Effector CD8-positive, alpha-beta T cell (primary cell): ENCODE results near the gene PFKM.

Source experiments
- DNase-seq: peaks from one replicate; lab custom pipeline; 2025; lab: John Stamatoyannopoulos, UW
- total RNA-seq, 4 experiments: gene quantifications; one replicate each; lab custom pipeline; 2026; lab: John Stamatoyannopoulos, UW

PFKM gene
- 14.5 to 28.6 (median 19.6) reads per million in 4 experiments for total RNA-seq

DNA sequence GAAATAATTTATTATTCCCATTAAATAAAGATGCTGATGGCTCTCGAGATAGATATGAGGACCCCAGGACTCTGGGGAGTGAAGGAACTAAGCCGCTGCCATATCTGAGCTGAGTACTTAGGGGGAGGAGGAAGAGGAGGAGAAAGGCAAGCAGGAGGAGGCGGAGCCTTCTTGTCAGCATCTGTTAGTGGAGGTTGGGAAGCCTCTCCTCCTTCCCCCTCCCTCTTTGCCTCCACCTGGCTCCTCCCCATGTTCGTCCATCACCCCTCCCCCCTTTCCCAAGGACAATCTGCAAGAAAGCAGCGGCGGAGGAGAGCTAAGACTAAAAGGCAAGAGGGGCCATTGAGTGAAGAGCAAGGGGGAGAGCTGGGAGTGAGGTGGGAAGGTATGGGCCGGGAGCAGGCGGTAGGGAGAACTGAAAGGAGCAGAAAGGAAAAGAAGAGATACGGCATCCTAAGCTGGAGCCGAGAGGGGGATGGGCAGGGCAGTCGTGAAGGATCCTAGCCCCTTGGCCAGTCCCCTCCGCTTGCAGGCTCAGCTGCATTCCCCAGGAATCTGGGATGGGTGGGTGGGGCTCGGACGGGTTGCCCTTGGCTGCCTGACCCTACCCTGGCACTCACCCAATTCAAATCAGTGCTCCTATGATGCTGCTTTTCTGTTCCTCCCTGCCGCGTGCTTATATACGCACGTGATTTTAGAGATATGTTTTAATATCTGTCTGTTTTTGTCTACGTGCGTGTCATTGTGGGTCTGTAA is at the start of gene PFKM:
Gene PFKM (plus strand): TSS at position 287 of the 756 bp plus-strand sequence. CDS start 3,411 bp downstream, outside the sequence.
- DNase-seq = peak; percentile 29

DNA sequence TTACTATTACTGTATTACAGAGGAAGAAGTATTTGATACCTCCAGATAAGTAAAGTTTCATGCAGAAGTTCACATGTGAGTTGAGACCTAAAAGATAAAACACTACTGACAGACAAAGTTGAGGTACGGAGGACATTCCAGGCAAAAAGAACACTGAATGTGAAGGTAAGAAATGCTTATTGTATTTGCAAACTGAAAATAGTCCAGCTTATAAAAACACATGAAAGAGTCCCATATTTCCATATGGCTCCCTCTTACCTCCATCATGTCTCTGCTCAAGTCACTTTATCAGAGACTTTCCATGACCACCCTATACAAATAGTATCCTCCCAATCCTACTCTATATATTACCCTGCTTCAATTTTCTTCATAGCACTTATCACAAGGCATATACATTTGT is 49.1 kb upstream of the PFKM start:
- DNase-seq = no peak

GRCh38 chr12:48070731-48071130 is 48.4 kb upstream of the PFKM start:
- DNase-seq = no peak

DNA sequence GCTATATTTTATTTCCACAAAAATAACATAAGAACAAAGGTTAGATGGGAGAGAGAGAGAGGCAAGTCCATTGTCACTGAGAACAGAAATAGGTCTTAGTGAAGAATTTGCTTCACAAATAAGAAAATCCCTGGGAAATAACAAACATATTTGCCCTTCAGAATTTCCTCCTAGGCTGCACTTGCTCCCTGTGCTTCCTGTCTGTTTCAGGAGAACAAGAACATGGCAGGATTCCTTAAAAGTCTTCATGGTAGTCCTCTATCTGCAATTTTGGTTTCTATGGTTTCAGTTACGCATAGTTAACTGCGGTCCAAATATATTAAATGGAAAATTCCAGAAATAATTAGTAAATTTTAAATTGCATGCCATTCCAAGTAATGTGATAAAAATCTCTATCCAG is 47.4 kb upstream of the PFKM start:
- no peak for DNase-seq

DNA sequence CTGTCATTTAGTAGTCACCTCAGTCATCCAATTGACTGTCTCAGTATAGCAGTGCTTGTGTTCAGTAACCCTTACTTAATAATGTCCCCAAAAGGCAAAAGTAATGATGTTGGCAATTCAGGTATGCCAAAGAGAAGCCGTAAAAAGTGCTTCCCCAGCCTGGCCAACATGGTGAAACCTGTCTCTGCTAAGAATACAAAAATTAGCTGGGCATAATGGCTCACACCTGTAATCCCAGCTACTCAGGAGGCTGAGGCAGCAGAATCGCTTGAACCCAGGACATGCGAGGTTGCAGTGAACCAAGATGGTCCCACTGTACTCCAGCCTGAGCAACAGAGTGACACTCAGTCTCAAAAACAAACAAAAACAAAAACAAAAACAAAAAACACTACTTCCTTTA is 46.9 kb upstream of the PFKM start:
- DNase-seq = no peak

- no peak for DNase-seq
Observed at GRCh38 chr12:48074266-48074665, 44.9 kb upstream of the PFKM start.

DNA sequence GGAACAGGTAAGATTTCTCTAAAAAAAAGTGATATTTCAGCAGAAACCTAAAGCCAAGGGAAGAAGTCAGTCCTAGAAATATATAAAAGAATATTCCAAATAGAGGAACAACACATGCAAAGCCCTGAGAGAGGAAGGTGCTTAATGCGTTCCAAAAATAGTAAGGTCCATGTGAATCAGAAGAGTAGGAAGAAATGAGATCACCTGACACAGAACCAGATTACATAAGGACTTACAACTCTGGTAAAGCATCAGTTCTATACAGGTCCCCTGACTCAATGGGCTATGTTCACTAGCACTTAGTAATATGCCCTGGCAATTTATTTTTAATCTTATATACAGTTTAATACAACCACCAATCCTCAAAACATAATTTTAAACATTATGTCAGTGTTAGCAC is 43.3 kb upstream of the PFKM start:
- DNase-seq = no peak

DNA sequence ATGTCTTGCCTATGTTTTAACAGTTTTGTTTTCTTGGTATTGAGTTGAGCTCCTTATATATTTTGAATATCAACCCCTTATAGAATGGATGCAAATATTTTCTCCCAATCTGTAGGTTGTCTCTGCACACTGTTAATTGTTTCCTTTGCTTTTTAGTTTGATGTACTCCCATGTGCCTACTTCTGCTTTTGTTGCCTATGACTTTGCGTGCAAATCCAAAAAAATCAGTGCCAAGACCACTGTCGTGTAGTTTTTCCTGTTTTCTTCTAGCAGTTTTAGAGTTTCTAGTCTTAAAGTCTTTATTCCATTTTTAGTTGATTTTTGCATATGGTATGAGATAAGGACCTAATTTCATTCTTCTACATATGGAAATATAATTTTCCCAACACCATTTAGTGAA is 42.1 kb upstream of the PFKM start:
- DNase-seq = no peak

DNA sequence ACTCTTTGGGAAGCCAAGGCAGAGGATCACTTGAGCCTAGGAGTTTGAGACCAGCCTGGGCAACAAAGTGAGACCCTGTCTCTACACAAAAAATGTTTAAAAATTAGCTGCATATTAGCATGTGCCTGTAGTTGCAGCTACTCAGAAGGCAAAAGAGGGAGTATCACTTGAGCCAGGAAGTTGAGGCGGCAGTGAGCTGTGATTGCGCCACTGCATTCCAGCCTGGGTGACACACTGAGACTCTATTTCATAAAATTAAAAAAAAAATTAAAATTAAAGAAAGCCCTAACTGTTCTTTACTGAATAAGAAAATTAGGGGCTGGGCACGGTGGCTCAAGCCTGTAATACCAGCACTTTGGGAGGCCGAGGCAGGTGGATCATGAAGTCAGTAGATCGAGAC is 40.3 kb upstream of the PFKM start:
- no peak for DNase-seq

- DNase-seq = no peak
Observed at GRCh38 chr12:48080285-48080684, 38.9 kb upstream of the PFKM start.

DNA sequence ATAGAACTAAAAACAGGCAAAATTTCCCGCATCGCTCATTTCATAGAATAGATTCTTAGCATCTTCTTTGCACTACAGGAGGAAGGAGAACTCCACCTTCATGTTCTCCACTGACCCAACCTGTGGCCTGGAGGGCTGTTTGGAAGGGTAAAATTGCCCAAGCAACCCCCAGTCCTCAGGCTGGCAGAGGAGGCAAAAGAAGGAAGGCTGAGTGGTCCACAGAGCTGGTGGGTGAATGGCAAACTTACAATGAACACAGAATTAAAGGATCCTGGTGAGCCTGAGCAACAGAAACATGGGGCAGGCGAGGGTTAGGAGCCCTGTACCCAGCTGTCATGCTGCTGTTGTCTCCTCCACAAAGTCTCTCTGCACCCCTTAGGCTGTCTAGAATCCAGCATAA is 38.3 kb upstream of the PFKM start:
- no peak for DNase-seq

GRCh38 chr12:48084066-48084465 is 35.1 kb upstream of the PFKM start:
- DNase-seq = no peak

GRCh38 chr12:48084841-48085460 is 34.2 kb upstream of the PFKM start:
- no peak for DNase-seq

DNA sequence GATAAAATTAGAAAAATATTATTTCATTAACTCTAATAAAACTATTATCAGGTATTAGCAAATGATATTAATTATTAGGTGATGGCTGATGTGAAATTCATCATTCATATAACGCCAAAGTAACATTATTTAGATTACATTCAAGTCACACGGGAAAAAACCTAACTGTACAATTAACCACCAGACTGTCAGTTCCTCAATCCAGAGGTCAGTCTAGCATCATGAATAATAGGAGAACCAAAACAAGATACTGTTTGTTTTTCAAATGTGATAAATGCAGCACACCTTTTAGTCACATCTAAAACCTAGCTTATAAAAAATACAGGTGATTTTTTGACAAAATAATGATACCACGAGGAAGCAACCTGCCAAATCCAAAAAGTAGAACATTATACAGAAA is 32.8 kb upstream of the PFKM start:
- DNase-seq = no peak

DNA sequence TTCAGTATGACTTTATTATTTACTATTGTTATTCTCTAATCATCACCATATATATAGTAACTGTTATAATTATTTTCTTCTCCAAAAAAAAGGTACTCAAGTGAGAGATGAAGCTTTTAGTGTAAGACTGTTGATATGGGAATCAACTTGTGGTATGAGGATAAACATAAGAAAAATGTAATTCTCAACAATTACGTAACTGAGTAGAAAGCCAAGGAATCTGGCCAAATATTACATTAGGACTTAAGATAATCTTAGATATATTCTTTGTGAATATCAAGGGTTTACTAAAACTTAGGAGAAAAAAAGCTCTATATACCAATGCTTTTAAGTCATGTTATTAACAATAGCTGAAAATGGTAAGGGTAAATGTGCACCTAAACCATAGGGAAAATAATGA is 26.6 kb upstream of the PFKM start:
- no peak for DNase-seq

DNA sequence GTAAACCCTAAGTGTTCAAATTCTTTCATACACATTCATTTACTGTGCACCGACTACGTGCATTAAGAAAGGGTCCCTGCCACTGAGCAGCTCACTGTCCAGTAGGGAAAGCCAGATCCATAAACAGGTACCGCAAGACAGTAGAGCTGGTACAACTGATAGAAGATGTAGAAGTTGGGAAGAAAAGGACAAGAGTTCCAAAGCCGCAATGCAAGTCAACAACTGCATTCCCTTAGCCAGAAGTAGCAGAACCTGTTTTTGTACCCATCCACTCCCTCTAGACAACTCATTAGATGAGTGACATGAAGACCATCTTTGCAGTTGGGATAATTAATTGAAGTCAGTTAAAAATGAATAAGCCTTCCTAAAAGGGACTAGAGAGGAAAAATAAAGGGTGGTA is 14.6 kb upstream of the PFKM start:
- no peak for DNase-seq

- DNase-seq = peak; percentile 52
Observed at GRCh38 chr12:48105321-48105866, 13.8 kb upstream of the PFKM start.

DNA sequence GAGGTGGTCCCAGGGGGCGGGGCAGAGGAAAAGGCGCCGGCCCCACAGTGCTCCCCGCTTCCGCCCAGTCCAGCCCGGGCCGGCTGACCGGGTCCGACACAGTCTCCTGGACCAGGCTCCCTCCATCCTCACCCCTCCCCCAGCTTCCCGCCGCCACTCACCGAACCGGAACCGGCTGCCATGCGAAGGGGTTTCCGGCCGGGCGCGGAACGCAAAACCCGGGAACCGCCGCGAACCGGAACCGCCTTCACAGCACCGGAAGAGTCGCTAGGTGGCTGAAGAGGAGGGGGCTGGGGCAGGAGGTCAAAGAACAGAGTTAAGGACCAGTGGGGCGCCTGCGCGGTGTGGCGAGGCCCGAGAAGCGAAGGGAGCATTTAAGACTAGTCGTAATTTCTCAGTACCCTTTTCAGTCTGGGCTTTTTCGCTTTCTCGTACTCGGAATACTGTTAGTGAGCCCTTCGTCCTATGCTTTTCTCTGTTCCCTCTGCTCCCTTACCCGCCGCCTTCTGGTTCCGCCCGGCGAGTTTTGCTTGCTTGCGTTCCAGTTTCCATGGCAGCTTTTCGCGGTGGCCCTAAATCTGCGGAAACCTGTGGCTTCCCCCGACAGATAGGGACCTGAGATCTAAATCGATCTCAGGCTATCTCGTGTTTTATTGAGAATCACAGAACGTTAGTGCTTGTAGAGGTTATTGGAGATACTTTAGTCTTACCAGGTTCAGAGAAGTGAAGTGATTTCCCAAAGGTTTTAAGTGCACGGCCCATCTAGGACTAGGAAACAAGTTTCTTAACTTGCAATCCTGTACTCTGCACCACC is 13.1 kb upstream of the PFKM start, which contains the start of gene SENP1:
Gene SENP1 (minus strand): TSS at position 213 of the 814 bp plus-strand sequence. CDS start 4,607 bp downstream, outside the sequence.
- DNase-seq = peak; percentile 75

GRCh38 chr12:48106681-48107613 is 12.2 kb upstream of the PFKM start:
- DNase-seq = no peak

GRCh38 chr12:48109424-48109823 is 9.7 kb upstream of the PFKM start:
- no peak for DNase-seq

DNA sequence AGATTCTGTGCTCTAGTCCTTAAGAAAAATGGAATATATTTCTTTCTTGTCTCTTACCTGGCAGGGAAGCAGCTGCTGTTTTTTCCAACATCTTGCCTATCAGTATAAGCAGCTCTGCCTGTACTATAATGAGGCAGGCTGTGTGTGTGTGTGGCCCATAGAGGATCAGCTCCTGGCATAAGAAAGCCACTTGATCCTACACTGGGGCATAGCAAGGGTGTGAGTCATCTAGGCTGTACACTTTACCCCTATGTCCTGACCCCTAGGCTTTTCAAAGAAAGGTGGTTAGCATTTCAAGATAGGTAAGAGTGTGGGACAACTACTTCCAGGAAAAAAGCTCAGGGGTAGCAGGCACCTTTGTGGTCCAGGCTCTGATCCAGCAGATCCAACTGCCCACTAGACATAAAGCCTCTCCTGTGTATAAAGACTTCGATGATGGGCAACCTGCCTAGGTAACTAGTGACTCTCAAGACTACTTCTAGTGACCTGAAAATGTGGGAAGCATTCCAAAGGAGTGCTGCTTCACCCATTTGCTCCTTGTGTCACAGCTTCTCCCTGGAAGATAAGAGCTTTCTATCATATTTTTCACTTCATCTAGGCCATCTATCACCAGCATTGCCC is 8.4 kb upstream of the PFKM start:
- no peak for DNase-seq
